Central memory CD4-positive, alpha-beta T cell (primary cell): ENCODE measurements around the gene RXFP4.

Experiments used
- DNase-seq: peaks from one replicate; pipeline ENCODE4 v3.0.0; 2022

The RXFP4 gene

DNA sequence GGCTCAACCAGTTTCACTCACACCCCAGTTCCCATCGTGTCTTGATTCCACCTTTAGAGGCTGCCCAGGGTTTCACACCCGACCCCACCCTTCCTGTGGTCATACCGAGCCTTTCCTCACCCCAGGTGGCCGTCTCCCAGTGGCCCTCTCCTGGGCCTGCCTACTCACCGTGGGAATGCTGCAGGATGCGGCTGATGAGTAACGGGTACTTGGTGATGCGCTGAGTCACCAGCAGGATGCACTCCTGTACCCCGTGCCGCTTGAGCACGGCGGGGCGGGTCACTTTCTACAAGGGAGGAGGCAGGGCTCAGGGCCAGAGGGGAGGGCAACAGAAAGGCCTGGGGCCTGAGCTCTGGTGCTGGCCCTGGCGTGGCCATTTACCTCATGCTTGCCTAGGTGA lies 20.5 kb downstream of the RXFP4 start:
- no peak for DNase-seq

DNA sequence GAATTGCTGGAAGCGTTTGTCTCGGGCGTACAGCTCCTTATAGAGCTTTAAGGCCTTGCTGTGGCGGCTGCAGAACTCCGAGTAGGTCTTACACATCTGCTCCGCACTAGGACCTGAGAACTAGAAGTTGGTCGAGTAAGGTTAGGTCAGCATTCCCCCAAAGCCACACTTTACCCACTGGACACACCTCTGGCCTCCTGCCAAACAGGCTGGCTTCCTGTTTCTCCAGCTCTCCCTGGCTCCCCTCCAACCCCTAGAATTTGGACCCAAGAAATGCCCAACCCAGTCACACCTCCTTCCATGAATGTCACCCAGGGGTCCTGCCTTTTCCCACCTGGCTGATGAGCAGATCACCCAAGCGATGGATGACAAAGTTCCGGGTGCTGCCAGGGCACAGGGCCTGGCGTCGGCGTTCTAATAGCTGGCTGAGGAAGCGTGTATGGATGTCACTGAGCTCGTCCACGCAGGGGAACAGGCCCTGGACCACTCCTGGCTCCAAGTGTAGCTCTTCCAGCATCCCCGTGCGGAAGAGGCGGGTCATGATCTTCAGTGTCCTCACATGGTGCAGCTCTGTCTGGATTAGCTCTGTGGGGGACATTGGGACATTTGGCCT lies 21.3 kb downstream of the RXFP4 start:
- DNase-seq = no peak

DNA sequence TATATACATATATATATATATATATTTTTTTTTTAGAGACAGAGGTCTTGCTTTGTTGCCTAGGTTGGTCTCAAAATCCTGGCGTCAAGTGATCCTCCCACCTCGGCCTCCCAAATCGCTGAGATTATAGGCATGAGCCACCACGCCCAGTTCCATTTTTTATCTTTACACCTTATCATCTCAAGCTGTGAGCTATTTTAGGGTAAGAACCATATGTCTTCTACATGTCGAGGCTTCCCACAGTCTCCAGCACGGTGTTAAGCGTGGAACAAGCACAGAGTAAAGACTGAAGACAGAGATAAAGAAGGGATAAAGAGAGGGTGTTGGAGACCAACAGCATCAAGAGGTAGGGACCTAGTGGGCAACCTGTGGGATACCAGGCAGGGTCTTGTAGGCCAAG lies 22.8 kb downstream of the RXFP4 start:
- no peak for DNase-seq

DNA sequence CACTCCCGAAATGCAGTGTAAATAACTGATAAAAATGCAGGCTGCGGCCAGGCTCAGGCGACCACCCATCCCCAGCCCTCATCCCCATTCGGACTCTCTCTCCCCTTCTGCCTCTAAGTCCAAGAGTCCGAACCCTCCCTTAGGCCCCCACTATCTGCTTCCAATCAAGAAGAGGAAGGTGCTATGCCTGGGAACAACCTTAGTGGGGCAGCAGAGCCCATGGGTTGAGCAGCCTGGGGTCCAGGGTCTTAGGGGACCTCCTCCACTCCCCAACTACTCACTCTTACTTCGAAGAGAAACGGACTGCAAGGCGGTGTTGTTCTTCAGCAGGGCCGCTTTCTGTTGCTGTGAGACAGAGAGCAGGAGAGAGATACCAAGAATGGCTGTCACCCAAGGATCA lies 24.7 kb downstream of the RXFP4 start:
- no peak for DNase-seq

DNA sequence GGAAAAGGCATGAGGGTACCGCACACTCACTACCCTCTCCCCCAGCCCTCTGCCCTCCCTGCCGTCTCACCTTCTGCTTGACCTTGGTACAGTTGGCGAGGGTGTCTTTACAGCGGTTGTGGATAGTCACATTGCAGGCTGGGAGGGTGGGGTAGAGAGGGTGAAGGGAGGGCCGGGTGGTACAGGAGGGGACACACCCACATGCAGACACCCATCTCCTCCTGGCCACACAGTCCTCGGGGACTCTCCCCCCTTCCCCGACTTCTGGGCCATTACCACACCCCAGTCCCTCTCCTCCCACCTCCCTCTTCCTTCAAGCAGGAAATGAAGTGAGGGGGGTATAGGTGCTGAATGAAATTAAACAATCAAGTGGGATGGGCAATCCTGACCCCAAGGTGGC lies 25.3 kb downstream of the RXFP4 start:
- DNase-seq = no peak

DNA sequence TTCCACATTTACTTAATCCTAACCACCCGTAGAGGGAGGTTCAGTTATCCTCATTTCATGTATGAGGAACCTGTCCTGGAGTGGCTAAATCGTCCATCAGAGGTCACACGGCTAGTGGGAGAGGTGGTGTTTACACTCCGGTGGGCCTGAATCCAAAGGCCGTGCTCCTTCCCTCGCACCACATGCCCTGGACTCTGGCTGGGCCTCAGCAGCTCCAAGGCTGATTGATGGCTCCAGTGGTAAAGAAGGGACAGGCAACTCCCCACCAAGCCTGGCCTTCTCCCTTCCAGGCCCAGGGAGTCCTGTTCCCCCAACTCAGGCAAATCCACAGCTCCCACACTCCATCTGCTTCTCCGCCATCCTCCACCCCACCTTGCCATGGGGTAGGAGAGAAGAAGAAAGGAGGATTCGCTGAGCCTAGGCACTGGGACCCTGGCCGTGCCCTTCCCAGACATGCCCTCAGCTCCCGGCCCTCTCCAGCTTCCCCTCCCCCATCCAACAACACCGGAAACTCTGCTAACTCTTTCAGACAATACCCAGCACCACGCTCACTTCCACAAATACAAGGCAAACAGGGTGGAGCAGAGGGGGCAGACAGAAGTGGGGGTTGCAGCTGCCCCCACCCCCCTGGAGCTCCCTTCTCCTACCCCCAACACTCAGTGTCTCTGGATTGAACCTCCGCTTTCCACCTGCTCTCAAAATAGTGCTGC lies 26.1 kb downstream of the RXFP4 start:
- DNase-seq = peak; percentile 32

DNA sequence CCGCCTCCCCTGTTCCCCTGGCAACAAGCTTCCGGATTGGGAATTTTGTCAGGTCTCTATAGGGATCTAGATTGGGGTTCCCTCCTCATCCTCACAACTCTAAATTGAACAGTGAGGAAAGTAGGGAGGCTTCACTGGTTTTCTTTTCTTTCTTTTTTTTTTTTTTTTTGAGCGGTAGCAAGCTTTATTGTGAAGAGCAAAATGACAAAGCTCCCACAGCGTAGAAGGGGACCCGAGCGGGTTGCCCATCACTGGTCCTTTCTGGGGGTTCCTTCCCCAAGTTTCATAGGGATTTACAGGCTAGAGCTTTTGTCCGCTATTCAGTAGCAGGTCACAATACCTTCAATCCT lies 26.6 kb downstream of the RXFP4 start:
- no peak for DNase-seq

DNA sequence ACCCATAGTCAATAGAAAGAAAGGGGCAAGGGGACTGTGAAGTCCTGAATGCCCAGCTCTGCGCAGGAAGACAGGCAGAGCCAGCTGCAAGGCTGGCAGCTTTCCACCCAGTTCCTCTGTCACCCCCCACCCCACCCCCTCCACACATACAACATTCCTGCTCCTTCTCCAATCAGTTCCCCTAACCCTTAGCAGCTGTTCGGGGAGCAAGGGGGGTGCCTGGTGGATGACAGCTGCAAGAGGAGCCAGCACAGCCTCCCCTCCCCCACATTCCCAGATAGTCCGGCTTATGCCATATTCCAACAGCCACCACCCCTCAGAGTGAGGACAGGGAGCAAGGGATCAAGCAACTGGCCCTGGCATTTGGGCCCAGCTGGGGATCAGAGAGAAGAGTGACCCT lies 27.2 kb downstream of the RXFP4 start:
- DNase-seq = no peak

DNA sequence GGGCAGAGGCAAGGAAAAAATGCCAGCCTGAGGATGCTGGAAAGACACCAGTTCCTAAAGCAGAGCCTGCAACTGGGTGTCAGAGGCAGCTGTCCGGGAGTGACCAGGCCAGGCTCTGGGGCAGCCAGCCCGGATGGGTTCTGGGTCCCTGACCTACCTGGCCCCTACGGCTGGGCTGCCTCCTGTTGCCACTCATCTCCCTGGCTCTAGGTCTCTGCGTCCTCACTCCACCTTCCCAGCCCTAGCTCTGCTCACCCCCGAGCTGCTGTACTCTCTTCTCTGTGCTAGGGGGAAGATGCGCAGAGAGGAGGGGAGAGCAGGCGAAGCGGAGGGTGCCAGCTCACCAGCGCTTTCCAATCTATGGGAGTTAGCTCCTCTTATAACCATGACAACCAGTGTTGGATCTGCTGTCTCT lies 27.9 kb downstream of the RXFP4 start:
- DNase-seq = no peak

DNA sequence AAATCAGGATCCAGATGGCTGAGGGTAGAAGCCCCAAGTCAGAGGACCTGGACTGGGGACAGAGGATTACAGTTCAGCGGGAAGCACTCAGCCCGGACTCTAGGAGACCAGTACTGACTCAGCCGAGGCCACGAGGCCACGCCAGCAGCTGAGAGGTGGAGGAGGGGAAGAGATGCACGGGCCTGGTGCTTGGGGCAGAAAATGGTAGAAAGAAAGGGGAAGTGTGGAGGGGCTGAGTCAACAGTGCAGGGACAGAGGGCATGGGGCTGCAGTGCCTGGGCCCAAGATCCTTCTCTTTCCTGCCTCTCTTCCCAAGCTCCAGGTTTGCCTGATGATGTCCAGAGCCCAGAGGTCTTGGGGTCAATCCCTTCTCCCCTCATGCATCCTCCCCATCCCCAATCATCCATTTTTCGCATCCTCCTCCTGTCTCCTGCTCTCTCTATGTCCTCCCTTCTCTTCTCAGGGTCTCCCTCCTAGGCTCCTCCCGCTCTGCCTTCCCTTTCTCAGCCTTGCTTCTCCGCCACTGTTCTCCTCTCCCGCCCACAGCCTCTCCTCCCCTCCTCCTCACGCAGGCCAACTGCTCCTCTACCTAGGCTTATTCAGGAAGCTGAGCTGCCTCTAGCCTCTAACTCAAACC lies 29.2 kb downstream of the RXFP4 start:
- DNase-seq = no peak

DNA sequence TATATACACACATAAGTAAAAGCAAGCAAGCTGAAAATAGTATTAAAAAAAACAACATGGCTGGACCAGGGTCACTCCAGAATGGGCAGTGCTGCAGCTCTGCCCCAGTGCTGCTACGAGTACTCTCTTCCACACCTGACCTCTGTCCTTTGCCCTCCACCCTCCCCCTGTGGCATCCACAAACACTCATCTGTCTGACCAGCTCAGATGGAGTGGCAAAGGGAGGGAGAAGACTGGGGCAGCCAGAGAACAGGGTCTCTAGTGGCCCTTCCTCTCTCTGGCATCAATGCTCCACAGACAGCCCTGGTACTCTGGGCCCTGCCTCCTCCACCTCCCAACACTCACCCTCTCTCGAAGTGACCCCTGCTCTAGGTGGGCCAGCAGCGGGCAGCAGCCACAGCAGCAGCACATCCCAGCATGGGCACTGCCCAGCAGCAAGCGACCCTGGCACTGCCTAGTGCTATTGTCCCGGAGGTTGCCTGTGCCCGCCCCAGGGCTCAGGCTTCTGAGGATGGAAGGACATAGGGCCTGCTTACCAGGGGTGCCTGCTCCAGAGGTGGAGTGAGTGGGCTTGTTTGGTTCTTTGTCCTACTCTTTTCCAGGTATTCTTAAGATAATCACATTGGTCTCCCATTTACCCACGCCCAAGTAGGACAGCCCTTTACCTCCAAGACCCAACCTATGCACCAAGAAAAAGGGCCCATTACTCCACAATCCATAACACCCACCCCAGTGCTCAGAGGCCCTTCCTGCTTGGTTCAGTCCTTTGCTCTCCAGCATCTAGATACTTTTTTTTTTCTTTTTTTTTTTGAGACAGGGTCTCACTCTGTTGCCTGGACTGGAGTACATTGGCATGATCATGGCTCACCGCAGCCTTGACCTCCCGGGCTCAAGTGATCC lies 30.7 kb downstream of the RXFP4 start:
- no peak for DNase-seq

DNA sequence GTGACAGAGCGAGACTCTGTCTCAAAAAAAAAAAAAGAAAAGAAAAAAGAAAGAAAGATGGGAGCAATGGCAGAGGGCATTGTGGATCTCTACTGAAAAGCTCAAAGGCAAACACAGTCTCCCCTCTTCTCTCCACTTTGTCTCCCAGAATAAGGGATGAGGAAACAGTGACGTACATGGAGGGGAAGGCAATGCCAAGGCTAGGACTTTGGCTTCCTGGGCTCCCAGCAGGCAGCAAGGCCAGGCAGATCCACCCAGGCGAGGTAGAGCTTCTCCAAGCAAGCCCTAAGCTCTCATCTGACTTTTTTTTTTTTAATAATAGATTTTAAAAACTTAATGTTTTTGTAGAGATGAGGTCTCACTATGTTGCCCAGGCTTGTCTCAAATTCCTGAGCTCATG lies 32.3 kb downstream of the RXFP4 start:
- no peak for DNase-seq

DNA sequence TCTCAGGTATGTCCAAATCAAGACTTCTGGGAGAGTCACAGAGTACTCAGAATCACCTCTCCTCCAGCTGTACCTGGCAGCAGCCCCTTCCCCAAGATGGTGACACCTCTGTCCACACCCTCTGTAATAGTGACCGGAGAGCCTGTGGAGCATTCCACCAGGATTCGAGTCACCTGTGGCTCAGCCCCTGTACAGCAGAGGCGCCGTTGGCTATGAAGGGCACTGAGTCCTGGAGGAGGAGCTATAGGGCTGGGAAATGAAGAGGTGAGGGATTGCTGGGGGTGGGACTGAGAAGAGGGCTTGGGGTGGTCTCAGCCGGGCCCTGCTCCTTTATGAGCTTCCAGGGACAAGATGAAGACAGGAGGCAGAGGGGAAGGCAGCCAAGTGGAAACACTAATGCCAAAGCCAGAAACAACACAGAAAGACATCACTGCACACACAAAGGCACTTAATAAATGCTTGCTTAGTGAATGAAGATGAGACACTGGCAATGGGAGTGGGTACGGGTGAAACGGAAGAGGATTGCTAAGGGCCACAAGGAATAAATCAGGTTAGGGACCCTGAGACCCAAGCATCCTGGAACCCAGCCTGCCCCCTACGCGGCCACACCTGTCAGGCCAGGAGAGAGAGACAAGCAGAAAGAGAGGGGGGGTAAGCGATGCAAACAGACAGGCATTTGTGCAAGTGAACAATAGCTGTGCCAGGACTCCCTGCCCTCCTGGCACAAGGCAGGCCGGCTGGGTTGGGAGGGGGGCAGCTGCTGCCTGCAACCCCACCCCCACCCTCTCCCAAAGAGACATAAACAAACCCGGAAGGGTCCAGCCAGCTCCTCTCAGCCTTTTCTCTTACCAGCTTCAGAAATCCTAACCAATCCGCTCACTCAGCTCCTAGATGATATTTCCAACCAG lies 33.0 kb downstream of the RXFP4 start:
- DNase-seq = no peak

DNA sequence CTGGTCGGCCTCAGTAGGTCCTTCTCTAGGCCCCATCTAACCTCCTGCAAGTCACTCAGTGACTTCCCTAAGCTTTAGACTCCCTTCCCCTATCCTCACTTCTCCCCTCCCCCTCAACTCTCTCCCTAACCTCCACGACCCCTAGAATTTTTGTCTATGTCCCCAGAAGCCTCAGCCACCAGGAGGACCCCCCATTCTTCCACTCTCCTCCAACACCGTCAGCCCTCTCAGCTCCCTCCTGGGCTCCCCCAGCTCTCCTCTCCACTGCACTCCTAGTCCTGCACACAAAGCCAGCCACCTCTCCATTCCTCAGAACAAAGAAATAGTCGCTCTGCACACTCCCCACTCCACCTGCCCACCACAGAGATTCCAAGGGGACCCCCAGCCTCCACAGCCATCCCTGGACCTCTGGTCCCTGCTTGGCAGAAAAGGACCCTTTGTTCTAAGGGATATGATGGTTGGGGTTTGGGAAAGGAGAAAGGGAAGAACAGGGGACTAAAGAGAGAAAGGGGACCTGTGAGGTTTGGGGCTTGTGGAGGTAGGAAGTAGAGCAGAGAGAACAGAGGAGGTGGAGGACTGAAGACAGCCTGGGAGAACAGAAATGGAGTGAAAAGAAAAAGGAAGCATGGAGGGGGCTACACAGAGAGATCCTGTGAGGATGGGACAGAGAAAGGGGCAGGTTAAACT lies 34.1 kb downstream of the RXFP4 start:
- no peak for DNase-seq

DNA sequence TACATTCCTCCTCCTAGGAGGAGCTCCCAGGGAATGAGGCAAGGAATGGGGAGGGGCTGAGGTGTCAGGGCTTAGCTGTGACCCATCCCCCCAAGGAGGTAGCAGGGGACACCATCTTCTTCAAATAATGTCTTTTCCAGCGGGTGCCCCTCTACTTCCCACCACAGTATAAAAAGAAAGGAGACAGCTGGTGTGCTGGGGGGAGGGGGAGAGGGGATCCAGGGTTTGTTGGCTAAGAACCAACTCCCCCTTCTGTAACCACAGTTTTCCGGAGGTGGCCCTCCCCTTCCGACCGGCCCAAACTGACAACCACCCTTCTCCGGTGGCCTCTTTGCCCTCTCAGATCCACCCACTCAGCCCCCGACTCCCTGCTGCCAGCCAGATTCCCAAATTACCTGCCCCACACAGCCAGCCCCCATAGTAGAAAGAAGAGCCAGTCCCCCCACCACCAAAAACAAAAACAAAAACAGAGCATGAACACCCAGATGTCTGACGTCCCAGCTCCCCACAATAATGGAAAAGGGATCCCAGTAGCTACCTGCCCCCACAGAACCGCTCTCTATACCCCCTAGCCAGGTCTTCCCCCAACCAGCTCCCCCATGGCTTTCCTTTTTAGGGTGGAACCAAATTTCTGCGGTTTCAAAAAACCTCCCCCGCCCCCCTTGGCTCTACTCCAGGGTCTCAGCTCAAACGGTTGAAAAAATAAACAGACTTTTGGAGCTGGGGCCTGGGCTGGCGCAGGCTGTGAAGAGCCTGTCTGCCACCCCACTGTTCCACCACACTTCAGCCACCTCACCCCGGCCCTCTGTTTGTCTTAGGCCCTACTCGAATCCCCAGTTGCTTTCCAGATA lies 34.8 kb downstream of the RXFP4 start:
- DNase-seq = peak; percentile 61

DNA sequence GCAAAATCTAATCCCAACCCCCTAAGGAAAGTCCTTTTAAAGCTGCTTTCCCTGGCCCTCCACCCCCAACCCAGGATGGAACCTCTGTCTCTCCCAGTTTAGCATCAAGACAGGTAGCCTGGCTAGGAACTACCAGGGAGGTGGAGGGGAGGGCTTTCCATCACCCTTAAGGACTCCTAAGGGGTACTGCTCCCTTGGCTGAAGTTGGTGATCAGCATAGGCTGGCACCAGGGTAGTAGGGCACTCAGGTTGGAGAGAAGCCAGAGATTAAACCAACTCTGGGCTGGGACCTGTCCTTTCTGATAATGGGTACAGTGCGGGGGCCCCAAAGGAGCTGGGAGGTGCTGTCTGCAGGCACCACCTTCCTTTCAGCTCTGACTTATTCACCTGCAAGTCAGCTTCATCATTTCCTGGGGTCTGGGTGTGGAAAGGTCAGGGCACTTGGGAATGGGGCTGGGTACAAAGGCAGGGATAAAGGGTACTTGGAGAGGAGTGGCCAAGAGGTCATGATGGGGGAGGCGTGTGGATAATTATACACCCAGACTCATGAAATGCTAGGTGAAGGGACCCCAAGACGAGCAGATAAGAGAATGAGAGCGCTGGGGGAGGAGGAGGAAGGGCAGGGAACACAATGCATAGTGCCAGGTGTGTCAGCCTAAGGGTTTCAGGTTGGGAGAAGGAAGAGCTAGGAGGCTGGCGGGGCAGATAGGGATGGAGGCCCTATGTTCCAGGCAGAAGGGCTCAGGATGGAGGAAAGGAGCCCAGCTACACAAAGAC lies 35.7 kb downstream of the RXFP4 start:
- no peak for DNase-seq

DNA sequence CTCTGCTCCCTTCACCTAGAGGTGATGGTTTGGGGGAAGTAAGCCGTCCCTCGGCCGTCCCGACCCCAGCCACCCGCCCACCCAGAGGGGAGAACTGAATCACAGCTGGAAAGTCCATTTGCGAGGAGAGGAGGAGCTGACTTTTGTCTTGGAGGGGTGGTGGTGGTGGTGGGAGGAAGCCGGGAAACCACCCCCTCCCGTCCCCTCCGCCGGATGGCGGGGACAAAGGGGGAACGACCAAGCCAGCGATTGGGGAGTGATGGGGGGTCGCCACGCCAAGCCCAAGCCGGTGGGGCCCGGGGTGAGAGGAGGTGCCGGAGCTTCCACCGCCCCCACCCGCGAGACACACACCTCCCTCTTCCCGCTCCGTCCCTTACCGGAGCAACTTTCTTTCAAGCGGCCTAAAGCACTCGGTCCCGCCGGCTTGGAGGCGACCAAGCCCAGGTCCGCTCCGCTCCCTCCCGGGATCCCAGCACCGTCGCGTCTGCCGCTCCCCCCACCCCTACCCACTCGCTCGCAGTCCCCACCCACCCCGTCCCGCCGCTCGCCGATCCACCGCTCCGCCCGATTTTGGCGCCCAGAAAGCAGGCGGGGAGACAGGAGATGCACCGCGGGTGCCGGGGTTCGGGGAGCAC lies 36.4 kb downstream of the RXFP4 start:
- DNase-seq = peak; percentile 21

DNA sequence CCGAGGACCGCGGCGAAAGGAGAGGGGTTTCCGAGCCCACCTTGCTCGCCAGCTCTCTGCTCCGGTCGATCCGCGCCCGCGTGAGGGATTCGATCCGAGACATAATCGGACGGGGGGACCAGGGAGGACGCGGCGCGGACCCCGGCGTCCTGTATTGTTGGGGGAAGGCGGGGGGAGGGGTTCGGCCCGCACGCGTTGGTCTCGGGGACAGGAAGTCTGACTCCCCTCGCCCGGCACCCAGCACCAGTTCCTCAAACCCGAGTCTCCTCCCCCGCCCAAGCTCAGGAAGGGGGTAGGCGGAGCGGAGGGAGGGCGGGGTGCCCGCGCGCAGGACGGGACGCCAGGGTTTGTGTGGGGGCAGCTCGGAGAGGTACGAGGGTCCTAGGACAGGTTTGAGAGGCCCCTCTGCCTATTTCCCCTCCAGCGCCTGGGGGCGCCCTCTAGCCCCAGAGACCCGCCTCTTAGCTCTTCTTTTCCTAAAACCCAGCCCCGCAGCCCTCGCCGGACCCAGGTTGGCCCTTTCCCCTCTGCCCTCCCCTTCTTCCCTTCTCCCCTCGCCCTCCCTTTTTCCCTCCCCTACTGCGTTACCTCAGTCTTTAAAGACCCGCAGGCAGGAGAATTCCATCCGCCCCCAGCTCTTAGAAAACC lies 37.0 kb downstream of the RXFP4 start, which contains the start of gene ARHGEF2:
ARHGEF2 (minus strand) TSS at position 223 of the 648 bp plus-strand sequence; CDS start at position 103, 120 bp downstream.
- DNase-seq = peak; percentile 62

DNA sequence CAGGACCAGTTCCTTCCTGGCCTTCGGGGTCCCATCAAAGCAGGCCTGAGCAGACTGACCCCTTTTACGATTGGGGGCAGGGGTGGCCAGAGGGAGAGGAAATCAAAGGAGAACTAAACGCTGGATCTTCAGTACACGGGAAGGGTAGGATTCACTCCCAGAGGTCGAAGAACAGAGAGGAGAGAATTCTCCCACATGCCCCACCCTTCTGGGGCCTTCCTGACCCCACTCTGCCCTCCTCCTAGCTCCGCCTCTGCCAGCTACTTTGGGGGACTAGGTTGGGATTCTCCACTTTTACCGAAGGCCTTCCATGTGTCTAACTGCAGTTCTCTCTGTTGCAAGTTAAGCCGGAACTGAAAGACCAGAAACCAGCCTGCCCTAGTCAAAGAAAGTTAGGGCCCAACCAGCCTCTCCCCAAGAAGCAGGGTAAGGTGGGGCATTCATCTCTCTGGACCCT lies 37.6 kb downstream of the RXFP4 start:
- DNase-seq = peak; percentile 10
